ENCODE data around the gene OR52E5.

Gene OR52E5

GRCh38 chr11:5892908-5893307 lies at the start of gene OR52E5:
OR52E5 (plus strand) TSS chr11:5893208; CDS start chr11:5900777, 7,569 bp downstream.
- no peak for DNase-seq

- DNase-seq, result no peak
Observed at GRCh38 chr11:5846701-5847100, 46.3 kb upstream of the OR52E5 start.

GRCh38 chr11:5847711-5848110 lies 45.3 kb upstream of the OR52E5 start:
- no peak for DNase-seq

GRCh38 chr11:5851002-5851401 lies 42.0 kb upstream of the OR52E5 start:
- no peak for DNase-seq

- no peak for DNase-seq
Observed at GRCh38 chr11:5857590-5857989, 35.4 kb upstream of the OR52E5 start, which contains the start of gene OR52E8. OR52E8 (minus strand) TSS chr11:5857690; CDS start chr11:5857690, 0 bp downstream.

GRCh38 chr11:5865826-5866225 lies 27.2 kb upstream of the OR52E5 start:
- DNase-seq, result no peak

GRCh38 chr11:5878564-5878963 lies 14.4 kb upstream of the OR52E5 start:
- no peak for DNase-seq

GRCh38 chr11:5880329-5880728 lies 12.7 kb upstream of the OR52E5 start, which contains the start of gene OR52E4:
OR52E4 (plus strand) TSS chr11:5880629; CDS start chr11:5884293, 3,664 bp downstream.
- DNase-seq, result no peak

- DNase-seq, result no peak
Observed at GRCh38 chr11:5881756-5882155, 11.3 kb upstream of the OR52E5 start.

- no peak for DNase-seq
Observed at GRCh38 chr11:5887172-5887571, 5.8 kb upstream of the OR52E5 start.

GRCh38 chr11:5887661-5888060 lies 5.3 kb upstream of the OR52E5 start:
- DNase-seq, result no peak

GRCh38 chr11:5891216-5891800 lies 1.7 kb upstream of the OR52E5 start:
- DNase-seq, result no peak

GRCh38 chr11:5899534-5899933 lies 6.5 kb downstream of the OR52E5 start:
- DNase-seq, result no peak

- no peak for DNase-seq
Observed at GRCh38 chr11:5910540-5910939, 17.5 kb downstream of the OR52E5 start.

GRCh38 chr11:5922749-5923426 lies 29.9 kb downstream of the OR52E5 start:
- no peak for DNase-seq

GRCh38 chr11:5923427-5923776 lies 30.4 kb downstream of the OR52E5 start:
- no peak for DNase-seq

GRCh38 chr11:5923794-5924193 lies 30.8 kb downstream of the OR52E5 start:
- no peak for DNase-seq

GRCh38 chr11:5928271-5928670 lies 35.3 kb downstream of the OR52E5 start:
- no peak for DNase-seq

GRCh38 chr11:5928811-5929210 lies 35.8 kb downstream of the OR52E5 start:
- no peak for DNase-seq

GRCh38 chr11:5929571-5930368 lies 36.8 kb downstream of the OR52E5 start:
- DNase-seq, result no peak

- no peak for DNase-seq
Observed at GRCh38 chr11:5930614-5931013, 37.6 kb downstream of the OR52E5 start.

GRCh38 chr11:5931061-5931460 lies 38.1 kb downstream of the OR52E5 start:
- no peak for DNase-seq

GRCh38 chr11:5932671-5933070 lies 39.7 kb downstream of the OR52E5 start:
- no peak for DNase-seq

- no peak for DNase-seq
Observed at GRCh38 chr11:5933116-5933515, 40.1 kb downstream of the OR52E5 start.

Measured in CD4-positive, alpha-beta T cell treated with Interleukin-17A for 1 hour (primary cell).